Measurements from ENCODE around the gene SLC25A22.

The SLC25A22 gene

DNA sequence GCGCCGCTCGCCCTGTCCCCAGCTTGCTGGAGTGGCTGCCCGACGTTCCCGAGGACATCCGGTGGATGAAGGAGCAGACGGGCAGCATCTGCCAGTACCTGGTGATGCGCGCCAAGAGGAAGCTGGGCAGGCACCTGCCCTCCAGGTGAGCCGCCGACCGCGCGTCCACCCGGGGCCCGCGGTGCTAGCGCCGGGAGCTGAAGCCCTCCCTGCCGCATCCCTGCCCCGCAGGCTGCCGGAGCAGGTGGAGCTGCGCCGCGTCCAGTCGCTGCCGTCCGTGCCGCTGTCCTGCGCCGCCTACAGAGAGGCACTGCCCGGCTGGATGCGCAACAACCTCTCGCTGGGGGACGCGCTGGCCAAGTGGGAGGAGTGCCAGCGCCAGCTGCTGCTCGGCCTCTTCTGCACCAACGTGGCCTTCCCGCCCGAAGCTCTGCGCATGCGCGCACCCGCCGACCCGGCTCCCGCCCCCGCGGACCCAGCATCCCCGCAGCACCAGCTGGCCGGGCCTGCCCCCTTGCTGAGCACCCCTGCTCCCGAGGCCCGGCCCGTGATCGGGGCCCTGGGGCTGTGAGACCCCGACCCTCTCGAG is 26.3 kb upstream of the SLC25A22 start:
- in situ Hi-C loops (cut with HindIII; ENCODE audit: low pct_unique_long_range_greater_than_20kb, low sequenced_read_pairs): no loop called here
- no peak for TF ChIP-seq JUND (IDR thresholded peaks at IDR 0.05; ENCODE audit: low read depth)
- DNase-seq (ENCODE audit: low read depth in 1 of 2, low spot score in 1 of 2): no peak

DNA sequence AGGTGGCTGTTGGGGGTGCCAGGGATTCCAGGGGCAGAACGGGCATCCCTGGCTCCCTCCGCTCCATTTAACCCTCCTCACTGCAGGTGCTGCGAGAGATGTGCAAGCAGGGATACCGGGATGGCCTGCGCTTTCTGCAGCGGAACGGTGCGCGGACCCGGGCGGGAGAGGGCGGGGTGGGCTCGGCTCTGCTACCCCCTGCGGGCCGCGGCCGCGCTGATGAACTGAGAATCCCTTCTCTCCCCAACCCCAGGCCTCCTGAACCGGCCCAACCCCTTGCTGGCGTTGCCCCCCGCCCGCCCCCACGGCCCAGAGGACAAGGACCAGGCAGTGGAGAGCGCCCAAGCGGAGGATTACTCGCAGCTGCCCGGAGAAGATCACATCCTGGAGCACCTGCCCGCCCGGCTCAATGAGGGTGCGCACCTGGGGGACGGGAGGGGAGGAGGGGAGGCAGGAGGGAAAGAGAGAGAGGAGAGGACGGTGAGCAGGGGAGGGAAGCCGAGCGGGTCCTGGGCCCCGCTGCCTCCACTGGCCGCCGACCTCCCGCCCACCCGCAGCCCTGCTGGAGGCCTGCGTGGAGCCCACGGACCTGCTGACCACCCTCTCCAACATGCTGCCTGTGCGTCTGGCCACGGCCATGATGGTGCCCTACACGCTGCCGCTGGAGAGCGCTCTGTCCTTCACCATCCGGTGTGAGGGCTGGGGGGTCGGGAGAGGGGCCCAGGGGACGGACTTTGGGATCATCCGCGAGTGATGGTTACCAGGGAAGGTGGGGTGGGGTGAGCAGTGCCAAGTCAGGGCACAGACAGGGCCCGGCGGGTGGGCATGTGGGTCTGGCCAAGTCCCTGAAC is 25.6 kb upstream of the SLC25A22 start:
- TF ChIP-seq JUND (IDR thresholded peaks at IDR 0.05; ENCODE audit: low read depth): no peak
- in situ Hi-C loops (cut with HindIII; ENCODE audit: low pct_unique_long_range_greater_than_20kb, low sequenced_read_pairs): no loop called here
- DNase-seq (ENCODE audit: low read depth in 1 of 2, low spot score in 1 of 2): no peak

DNA sequence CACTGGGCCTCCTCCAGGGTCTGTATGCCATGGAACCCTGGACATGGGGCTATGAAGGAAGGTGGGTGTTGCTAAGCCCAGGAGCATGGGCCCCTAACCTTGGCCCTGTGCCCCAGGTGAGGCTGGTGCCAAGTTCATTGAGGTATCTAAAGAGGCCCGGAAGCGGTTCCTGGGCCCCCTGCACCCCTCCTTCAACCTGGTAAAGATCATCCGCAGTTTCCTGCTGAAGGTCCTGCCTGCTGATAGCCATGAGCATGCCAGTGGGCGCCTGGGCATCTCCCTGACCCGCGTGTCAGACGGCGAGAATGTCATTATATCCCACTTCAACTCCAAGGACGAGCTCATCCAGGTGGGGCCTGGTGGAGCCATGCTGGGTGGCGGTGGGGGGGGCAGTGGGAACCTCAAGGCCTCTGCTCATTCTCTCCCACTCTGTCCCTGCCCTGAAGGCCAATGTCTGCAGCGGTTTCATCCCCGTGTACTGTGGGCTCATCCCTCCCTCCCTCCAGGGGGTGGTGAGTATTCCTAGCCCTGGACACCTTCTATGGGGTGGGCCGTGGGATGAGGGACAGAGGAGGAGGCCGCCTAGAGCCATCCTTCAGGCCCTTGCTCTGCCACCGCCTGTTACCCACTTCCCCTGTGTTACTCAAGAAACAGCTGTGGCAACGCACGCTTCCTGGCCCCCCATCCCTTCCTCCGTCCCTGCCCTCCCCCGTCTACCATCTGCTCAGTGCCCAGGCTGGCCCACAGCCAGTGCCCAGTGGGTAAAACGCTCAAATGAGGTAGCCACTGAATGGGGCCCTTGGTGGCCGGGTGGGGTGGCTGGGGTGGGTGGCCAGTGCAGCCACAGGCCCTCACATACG is 23.7 kb upstream of the SLC25A22 start:
- DNase-seq (ENCODE audit: low read depth in 1 of 2, low spot score in 1 of 2): no peak
- TF ChIP-seq JUND (IDR thresholded peaks at IDR 0.05; ENCODE audit: low read depth): no peak
- in situ Hi-C loops (cut with HindIII; ENCODE audit: low pct_unique_long_range_greater_than_20kb, low sequenced_read_pairs): no loop called here

DNA sequence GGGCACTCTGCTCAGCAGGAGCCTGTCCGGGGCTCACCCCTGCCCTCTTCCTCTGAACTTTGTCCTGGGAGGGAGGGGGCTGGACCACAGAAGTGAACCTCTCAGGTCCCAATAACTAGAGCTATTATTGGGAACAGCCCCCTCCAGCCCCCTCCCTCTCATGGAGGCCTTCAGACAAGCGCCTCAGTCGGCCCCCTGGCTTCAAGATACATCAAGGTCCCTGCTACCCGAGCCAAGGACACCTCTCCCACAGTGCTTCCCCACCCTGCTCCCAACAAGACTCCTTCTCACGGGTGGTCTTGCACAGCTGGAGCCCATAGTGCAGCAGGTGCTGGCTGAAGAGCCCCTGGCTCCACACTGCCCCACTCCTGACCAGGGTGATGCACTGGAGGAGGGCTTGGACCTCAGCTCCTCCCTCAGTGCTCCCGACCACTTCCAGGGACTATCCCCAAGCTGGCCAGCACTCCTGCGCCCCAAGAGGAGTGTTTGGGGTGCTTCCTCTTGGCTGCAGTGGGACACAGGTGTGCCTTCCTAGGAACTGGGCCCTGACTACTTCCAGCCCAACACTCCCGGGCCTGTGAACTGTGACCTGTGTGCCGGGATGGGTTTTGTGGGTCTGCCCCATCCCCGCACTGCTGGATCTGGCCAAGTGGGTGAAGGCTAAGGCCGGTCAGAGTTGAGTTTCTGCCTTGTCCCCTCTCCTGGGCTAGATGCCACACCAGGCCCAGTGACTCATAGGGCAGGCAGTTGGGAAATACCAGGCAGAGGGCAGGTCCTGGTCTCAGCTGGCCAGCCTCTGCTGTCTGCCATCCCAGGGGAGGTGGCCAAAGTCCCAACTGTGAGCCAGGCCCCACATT is 22.8 kb upstream of the SLC25A22 start:
- TF ChIP-seq JUND (IDR thresholded peaks at IDR 0.05; ENCODE audit: low read depth): no peak
- peak in 1 of 2 experiments; percentile 68 for DNase-seq (ENCODE audit: low read depth in 1 of 2, low spot score in 1 of 2)
- in situ Hi-C loops (cut with HindIII; ENCODE audit: low pct_unique_long_range_greater_than_20kb, low sequenced_read_pairs): no loop called here

DNA sequence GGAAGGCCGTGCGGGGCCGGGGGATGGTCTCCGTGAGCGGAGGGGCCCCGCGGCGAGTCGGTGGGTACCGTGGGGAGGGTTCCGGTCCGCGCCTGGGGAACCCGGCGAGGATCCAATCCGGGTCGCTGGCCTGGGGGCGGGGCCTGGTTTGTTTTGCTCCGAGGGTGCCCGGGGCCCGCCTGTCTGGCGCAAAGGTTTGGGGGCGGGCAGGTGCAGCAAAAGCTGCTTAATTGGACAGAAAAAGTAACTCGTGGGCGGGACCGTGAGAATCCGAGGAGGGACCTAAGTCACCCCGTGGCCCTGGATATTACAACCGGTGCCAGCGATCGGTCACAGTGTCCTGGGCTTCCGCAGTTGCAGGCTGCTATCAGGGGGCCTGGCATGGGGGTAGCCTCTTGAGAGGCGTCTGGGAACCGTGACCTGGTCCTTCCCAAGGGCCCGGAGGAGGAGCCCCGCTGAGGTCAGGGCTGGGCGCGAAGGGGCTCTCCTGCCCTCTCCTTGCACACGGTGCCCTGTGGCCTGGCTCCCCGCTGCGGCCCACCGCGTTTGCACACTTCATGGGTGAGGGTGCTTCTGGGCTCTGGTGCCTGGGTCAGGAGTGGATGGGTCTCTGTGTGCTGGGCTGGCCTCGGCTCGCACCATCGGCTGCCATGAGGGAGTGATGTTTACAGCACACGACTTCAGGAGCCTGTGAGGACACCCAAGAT is 22.0 kb upstream of the SLC25A22 start:
- peak in 1 of 2 experiments; percentile 93 for DNase-seq (ENCODE audit: low read depth in 1 of 2, low spot score in 1 of 2)
- in situ Hi-C loops (cut with HindIII; ENCODE audit: low pct_unique_long_range_greater_than_20kb, low sequenced_read_pairs): no loop called here
- no peak for TF ChIP-seq JUND (IDR thresholded peaks at IDR 0.05; ENCODE audit: low read depth)

DNA sequence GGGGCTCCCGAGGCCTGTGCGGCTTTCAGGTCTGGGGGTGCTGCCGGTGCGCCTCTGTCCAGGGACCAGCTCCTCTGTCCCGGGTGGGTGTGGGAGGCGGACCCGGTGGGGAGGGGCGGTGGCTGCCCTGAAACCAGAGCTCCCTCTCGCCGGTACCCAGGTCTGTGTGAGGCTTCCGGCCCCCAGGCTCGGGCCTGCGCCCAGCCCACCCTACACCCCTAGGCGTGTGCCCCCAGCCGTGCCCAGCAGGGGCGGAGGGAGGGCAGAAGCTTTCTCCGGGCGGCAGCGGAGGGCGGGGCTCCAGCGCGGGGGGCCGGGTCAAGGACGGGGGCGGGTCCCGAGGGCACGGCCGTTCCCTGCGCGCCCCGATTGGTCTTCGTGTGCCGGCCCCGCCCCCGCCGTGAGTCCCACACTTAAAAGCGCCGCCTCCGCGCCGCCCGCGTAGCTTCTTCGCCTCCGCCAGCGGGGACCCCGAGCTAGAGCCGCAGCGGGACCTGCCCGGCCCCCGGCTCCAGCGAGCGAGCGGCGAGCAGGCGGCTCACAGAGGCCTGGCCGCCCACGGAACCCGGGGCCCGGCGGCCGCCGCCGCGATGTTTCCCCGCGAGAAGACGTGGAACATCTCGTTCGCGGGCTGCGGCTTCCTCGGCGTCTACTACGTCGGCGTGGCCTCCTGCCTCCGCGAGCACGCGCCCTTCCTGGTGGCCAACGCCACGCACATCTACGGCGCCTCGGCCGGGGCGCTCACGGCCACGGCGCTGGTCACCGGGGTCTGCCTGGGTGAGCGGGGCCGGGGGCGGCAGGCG is 21.2 kb upstream of the SLC25A22 start:
- in situ Hi-C loops (cut with HindIII; ENCODE audit: low pct_unique_long_range_greater_than_20kb, low sequenced_read_pairs): no loop called here
- TF ChIP-seq JUND (IDR thresholded peaks at IDR 0.05; ENCODE audit: low read depth): no peak
- DNase-seq (ENCODE audit: low read depth in 1 of 2, low spot score in 1 of 2): peak in 1 of 2 experiments; percentile 88

DNA sequence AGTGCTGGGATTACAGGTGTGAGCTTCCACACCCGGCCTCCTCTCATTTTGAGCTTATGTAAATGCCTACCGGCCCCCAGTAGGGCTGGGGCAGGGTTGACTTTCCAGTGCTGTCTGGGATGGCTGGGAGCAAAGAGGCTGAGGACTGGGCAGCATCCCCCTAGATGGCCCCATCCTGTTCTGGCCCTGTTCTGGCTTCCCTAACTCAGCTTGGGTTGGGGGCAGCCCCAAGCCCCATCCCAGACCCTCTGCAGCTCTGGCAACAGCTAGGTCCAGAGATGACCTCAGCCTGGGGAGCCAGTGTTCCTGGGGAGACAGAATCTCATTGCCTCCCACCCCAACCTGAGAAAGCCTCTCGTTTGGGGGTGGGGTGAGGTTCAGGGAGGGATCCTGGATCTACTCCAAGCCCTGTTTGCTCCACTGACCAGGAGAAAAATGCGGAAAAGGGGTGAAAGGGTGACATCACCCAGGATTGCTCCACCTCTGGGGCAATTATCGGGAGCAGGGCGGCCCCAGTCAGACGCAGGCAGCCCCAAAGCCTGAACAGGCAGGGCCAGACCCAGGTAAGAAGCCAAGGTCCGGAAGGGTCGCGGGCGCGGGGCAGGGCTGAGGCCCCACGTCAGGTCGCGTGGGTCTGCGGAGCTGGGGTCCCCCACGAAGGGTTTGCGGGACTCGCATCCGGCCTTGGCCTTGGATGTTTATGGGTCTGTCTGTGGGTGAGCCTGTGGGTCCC is 20.5 kb upstream of the SLC25A22 start, which contains the start of gene PNPLA2:
Gene PNPLA2 (plus strand): TSS at position 519 of the 733 bp plus-strand sequence. CDS start 805 bp downstream, outside the sequence.
- TF ChIP-seq JUND (IDR thresholded peaks at IDR 0.05; ENCODE audit: low read depth): no peak
- peak in 1 of 2 experiments; percentile 69 for DNase-seq (ENCODE audit: low read depth in 1 of 2, low spot score in 1 of 2)
- in situ Hi-C loops (cut with HindIII; ENCODE audit: low pct_unique_long_range_greater_than_20kb, low sequenced_read_pairs): no loop called here

DNA sequence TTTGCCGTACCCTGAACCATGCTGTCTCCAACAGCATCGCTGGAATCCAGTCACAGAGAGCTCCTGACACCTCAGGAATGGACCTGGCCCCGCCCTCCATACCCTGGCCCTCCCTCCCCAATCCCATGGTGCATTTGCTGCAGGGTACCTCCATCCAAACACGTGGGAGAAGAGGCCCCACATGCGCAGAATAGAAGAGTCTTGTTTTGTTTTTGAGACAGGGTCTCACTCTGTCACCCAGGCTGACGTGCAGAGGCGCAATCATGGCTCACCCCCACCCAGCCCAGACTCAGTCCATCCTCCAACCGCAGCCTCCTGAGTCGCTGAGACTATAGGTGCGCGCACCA is 18.3 kb upstream of the SLC25A22 start:
- no peak for DNase-seq (ENCODE audit: low read depth in 1 of 2, low spot score in 1 of 2)
- in situ Hi-C loops (cut with HindIII; ENCODE audit: low pct_unique_long_range_greater_than_20kb, low sequenced_read_pairs): no loop called here
- no peak for TF ChIP-seq JUND (IDR thresholded peaks at IDR 0.05; ENCODE audit: low read depth)

DNA sequence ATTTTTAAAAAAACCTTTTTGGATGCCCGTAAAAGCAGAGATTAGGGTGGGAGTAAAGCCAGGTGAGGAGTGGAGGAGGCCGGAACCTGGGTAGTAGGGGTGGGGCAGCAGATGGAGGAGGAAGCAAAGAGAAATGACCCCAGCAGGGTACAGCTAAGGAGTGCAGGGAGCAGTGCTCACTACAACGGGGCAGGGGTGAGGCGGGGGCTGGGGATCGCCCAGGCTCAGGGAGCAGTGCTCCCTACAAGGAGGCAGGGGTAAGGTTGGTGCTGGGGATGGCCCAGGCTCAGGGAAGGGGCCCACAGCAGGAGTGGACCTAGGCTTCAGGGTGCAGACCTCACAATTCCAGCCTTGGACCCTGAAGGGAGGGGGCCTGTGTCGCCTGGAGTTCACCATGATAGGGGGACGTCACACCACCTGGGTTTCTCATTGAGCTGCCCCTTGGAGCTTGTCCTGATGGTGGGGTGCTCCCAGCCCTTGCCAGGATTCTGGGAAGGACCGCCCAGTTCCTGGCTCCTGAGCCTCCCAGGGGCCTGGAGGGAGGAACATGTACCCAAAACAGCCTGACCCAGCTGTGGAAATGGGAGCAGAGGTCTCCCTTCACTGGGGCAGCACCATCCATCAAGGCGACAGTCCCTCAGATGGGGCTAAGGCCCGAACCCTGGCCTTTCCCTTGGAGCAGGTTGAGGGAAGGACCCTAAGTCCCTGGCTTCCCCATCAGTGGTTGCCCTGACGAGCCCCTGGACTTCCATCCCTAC is 17.8 kb upstream of the SLC25A22 start:
- in situ Hi-C loops (cut with HindIII; ENCODE audit: low pct_unique_long_range_greater_than_20kb, low sequenced_read_pairs): no loop called here
- DNase-seq (ENCODE audit: low read depth in 1 of 2, low spot score in 1 of 2): no peak
- TF ChIP-seq JUND (IDR thresholded peaks at IDR 0.05; ENCODE audit: low read depth): no peak
